ENCODE measurements around the gene CCL7.

Gene CCL7

GRCh38 chr17:34252444-34253138, 17.4 kb upstream of the CCL7 start:
- no peak overlapping the region for H3K4me3 ChIP-seq (ENCODE audit: control insufficient read depth in 1 of 7, extremely low read depth in 1 of 7, insufficient read depth in 4 of 7, low read depth in 2 of 7, low read length in 6 of 7)
- H3K27me3 ChIP-seq (replicated peaks in 2 of 5; ENCODE audit: control insufficient read depth in 4 of 5, insufficient read depth in 5 of 5, low read length in 4 of 5) = peaks cover 0 to 3% (median 0%) of the 10 kb centered on the region in 5 experiments
- H3K9me3 ChIP-seq (ENCODE audit: control extremely low read depth in 1 of 5, control insufficient read depth in 4 of 5, insufficient read depth in 2 of 5, low read depth in 1 of 5, low read length in 4 of 5) = no peaks in the 10 kb centered on the region
- H3K4me1 ChIP-seq (ENCODE audit: control extremely low read depth in 1 of 4, control insufficient read depth in 4 of 4, insufficient read depth in 4 of 4, low read length in 3 of 4) = peaks cover 3 to 57% (median 37%) of the 10 kb centered on the region in 4 experiments
- no peak for DNase-seq
- CTCF ChIA-PET = interaction anchor here (1.3 to 1.4 kb wide), 2 partner anchors 52 to 109 kb away, joined by 3 to 8 read pairs; no protein-coding TSS in a partner anchor
- no peak overlapping the region for H3K27ac ChIP-seq (ENCODE audit: insufficient read depth in 1 of 2, low read depth in 1 of 2, low read length in 2 of 2, poor library complexity in 1 of 2, severe bottlenecking in 2 of 2)
- POLR2A ChIA-PET = interaction anchor here (0.7 to 0.9 kb wide), 2 partner anchors 11 to 13 kb away, joined by 3 to 4 read pairs; no protein-coding TSS in a partner anchor
- no peaks in the 10 kb centered on the region for H3K36me3 ChIP-seq (ENCODE audit: control insufficient read depth in 4 of 4, insufficient read depth in 4 of 4, low read length in 3 of 4)
- 85% methylated on average over 6 of the region's 6 CpGs for WGBS (ENCODE audit: insufficient coverage)

DNA sequence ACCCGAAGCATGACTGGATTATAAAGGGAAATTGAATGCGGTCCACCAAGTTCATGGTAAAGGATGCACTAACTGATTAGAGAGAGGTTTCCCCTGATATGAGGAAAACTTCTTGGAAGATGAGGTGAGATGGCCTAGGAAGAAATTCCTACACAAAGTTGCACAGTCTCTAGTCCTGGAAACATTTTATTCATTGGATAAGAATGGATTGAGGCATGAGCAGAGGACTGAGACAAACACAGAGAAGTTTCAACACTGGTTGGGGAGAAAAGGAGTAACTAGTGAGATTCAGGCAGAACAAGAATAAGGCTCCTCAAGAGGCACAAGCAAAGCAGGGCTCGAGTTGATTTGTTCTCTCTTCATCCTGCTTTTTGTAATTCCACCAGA, 16.9 kb upstream of the CCL7 start:
- H3K27me3 ChIP-seq (replicated peaks in 2 of 5; ENCODE audit: control insufficient read depth in 4 of 5, insufficient read depth in 5 of 5, low read length in 4 of 5) = peaks cover 0 to 3% (median 0%) of the 10 kb centered on the region in 5 experiments
- no peak overlapping the region for H3K27ac ChIP-seq (ENCODE audit: insufficient read depth in 1 of 2, low read depth in 1 of 2, low read length in 2 of 2, poor library complexity in 1 of 2, severe bottlenecking in 2 of 2)
- CTCF ChIA-PET = interaction anchor here (1.3 to 1.4 kb wide), 2 partner anchors 52 to 108 kb away, joined by 3 to 8 read pairs; no protein-coding TSS in a partner anchor
- no peak for DNase-seq
- H3K9me3 ChIP-seq (ENCODE audit: control extremely low read depth in 1 of 5, control insufficient read depth in 4 of 5, insufficient read depth in 2 of 5, low read depth in 1 of 5, low read length in 4 of 5) = no peaks in the 10 kb centered on the region
- POLR2A ChIA-PET = no interaction called here
- 100% methylated on average over 3 of the region's 3 CpGs for WGBS (ENCODE audit: insufficient coverage)
- peaks cover 3 to 53% (median 35%) of the 10 kb centered on the region in 4 experiments for H3K4me1 ChIP-seq (ENCODE audit: control extremely low read depth in 1 of 4, control insufficient read depth in 4 of 4, insufficient read depth in 4 of 4, low read length in 3 of 4)
- H3K4me3 ChIP-seq (ENCODE audit: control insufficient read depth in 1 of 7, extremely low read depth in 1 of 7, insufficient read depth in 4 of 7, low read depth in 2 of 7, low read length in 6 of 7) = no peak overlapping the region
- H3K36me3 ChIP-seq (ENCODE audit: control insufficient read depth in 4 of 4, insufficient read depth in 4 of 4, low read length in 3 of 4) = no peaks in the 10 kb centered on the region

DNA sequence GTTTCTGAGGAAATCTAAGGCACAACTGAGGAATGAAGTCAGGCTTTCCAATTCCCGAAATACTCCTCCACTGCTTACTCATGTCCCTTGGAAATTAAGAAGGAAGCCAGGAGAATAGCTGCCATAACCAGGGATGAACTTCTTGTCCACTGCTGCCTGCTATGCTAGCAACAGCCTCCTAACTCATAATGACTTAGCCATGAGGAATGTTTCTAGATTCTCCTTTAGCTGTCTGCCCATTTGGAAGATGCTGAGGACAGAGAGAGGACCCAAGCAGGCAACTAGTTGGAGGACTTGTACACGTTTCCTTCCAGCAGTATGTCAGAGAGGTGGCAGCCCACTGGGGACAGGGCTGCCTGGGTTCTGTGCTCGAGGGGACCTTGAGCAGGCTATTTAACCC, 15.9 kb upstream of the CCL7 start:
- Histone ChIP-seq H3K36me3 (ENCODE audit: control insufficient read depth in 4 of 4, insufficient read depth in 4 of 4, low read length in 3 of 4) (no peaks in the 10 kb centered on the region), H3K9me3 (ENCODE audit: control extremely low read depth in 1 of 5, control insufficient read depth in 4 of 5, insufficient read depth in 2 of 5, low read depth in 1 of 5, low read length in 4 of 5) (no peaks in the 10 kb centered on the region), H3K4me1 (ENCODE audit: control extremely low read depth in 1 of 4, control insufficient read depth in 4 of 4, insufficient read depth in 4 of 4, low read length in 3 of 4) (peaks cover 3 to 42% (median 31%) of the 10 kb centered on the region in 4 experiments), H3K4me3 (ENCODE audit: control insufficient read depth in 1 of 7, extremely low read depth in 1 of 7, insufficient read depth in 4 of 7, low read depth in 2 of 7, low read length in 6 of 7) (no peak overlapping the region), H3K27ac (ENCODE audit: insufficient read depth in 1 of 2, low read depth in 1 of 2, low read length in 2 of 2, poor library complexity in 1 of 2, severe bottlenecking in 2 of 2) (no peak overlapping the region), H3K27me3 (replicated peaks in 2 of 5; ENCODE audit: control insufficient read depth in 4 of 5, insufficient read depth in 5 of 5, low read length in 4 of 5) (peaks cover 0 to 3% (median 0%) of the 10 kb centered on the region in 5 experiments)
- DNase-seq = no peak
- ChIA-PET CTCF (interaction anchor here (1.5 to 3.5 kb wide), 2 partner anchors 12 to 107 kb away, joined by 7 to 21 read pairs; partner anchors contain the start of gene CCL1), POLR2A (no interaction called here)
- WGBS (ENCODE audit: insufficient coverage) = 75% methylated on average over 1 of the region's 3 CpGs

DNA sequence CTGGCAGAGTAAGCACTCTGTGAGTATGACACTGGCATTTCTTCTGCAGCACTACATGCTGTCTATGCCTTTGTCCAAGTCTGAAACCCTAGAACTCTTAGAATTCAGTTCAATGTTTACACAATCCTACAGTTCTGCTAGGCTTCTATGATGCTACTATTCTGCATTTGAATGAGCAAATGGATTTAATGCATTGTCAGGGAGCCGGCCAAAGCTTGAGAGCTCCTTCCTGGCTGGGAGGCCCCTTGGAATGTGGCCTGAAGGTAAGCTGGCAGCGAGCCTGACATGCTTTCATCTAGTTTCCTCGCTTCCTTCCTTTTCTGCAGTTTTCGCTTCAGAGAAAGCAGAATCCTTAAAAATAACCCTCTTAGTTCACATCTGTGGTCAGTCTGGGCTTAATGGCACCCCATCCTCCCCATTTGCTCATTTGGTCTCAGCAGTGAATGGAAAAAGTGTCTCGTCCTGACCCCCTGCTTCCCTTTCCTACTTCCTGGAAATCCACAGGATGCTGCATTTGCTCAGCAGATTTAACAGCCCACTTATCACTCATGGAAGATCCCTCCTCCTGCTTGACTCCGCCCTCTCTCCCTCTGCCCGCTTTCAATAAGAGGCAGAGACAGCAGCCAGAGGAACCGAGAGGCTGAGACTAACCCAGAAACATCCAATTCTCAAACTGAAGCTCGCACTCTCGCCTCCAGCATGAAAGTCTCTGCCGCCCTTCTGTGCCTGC, 15.2 kb upstream of the CCL7 start, which contains the start of gene CCL2:
TSS of gene CCL2 (plus strand) at position 635 of the 730 bp plus-strand sequence. CDS start at position 700, 65 bp downstream.
- H3K4me1 ChIP-seq (ENCODE audit: control extremely low read depth in 1 of 4, control insufficient read depth in 4 of 4, insufficient read depth in 4 of 4, low read length in 3 of 4) = peaks cover 3 to 38% (median 31%) of the 10 kb centered on the region in 4 experiments
- H3K27me3 ChIP-seq (replicated peaks in 2 of 5; ENCODE audit: control insufficient read depth in 4 of 5, insufficient read depth in 5 of 5, low read length in 4 of 5) = peaks cover 0 to under 1% (median 0%) of the 10 kb centered on the region in 5 experiments
- no peaks in the 10 kb centered on the region for H3K36me3 ChIP-seq (ENCODE audit: control insufficient read depth in 4 of 4, insufficient read depth in 4 of 4, low read length in 3 of 4)
- under 1% methylated on average over 10 of the region's 11 CpGs for WGBS (ENCODE audit: insufficient coverage)
- no peak within 1 kb of the TSS for H3K27ac ChIP-seq (ENCODE audit: insufficient read depth in 1 of 2, low read depth in 1 of 2, low read length in 2 of 2, poor library complexity in 1 of 2, severe bottlenecking in 2 of 2)
- no peaks in the 10 kb centered on the region for H3K9me3 ChIP-seq (ENCODE audit: control extremely low read depth in 1 of 5, control insufficient read depth in 4 of 5, insufficient read depth in 2 of 5, low read depth in 1 of 5, low read length in 4 of 5)
- peak; percentile 22 to 40 (median 38) for DNase-seq
- ChIA-PET CTCF (interaction anchor here (1.5 to 3.5 kb wide), 3 partner anchors 12 to 107 kb away, joined by 5 to 21 read pairs (median 7); partner anchors contain the start of gene CCL1), POLR2A (no interaction called here)
- H3K4me3 ChIP-seq (ENCODE audit: control insufficient read depth in 1 of 7, extremely low read depth in 1 of 7, insufficient read depth in 4 of 7, low read depth in 2 of 7, low read length in 6 of 7) = peak within 1 kb of the TSS in 1 of 7 experiments; percentile 59

- Histone ChIP-seq H3K27me3 (replicated peaks in 2 of 5; ENCODE audit: control insufficient read depth in 4 of 5, insufficient read depth in 5 of 5, low read length in 4 of 5) (no peaks in the 10 kb centered on the region), H3K9me3 (ENCODE audit: control extremely low read depth in 1 of 5, control insufficient read depth in 4 of 5, insufficient read depth in 2 of 5, low read depth in 1 of 5, low read length in 4 of 5) (no peaks in the 10 kb centered on the region), H3K4me3 (ENCODE audit: control insufficient read depth in 1 of 7, extremely low read depth in 1 of 7, insufficient read depth in 4 of 7, low read depth in 2 of 7, low read length in 6 of 7) (peak overlapping the region in 1 of 7 experiments; percentile 59), H3K27ac (ENCODE audit: insufficient read depth in 1 of 2, low read depth in 1 of 2, low read length in 2 of 2, poor library complexity in 1 of 2, severe bottlenecking in 2 of 2) (no peak overlapping the region), H3K4me1 (ENCODE audit: control extremely low read depth in 1 of 4, control insufficient read depth in 4 of 4, insufficient read depth in 4 of 4, low read length in 3 of 4) (peaks cover 3 to 38% (median 31%) of the 10 kb centered on the region in 4 experiments), H3K36me3 (ENCODE audit: control insufficient read depth in 4 of 4, insufficient read depth in 4 of 4, low read length in 3 of 4) (no peaks in the 10 kb centered on the region)
- no peak for DNase-seq
- 44% methylated on average over 5 of the region's 5 CpGs for WGBS (ENCODE audit: insufficient coverage)
- CTCF ChIA-PET = interaction anchor here (0.9 to 3.5 kb wide), 4 partner anchors 12 to 106 kb away, joined by 3 to 21 read pairs (median 6); partner anchors contain the start of gene CCL1
- POLR2A ChIA-PET = no interaction called here
Observed at GRCh38 chr17:34255381-34255732, 14.7 kb upstream of the CCL7 start.

DNA sequence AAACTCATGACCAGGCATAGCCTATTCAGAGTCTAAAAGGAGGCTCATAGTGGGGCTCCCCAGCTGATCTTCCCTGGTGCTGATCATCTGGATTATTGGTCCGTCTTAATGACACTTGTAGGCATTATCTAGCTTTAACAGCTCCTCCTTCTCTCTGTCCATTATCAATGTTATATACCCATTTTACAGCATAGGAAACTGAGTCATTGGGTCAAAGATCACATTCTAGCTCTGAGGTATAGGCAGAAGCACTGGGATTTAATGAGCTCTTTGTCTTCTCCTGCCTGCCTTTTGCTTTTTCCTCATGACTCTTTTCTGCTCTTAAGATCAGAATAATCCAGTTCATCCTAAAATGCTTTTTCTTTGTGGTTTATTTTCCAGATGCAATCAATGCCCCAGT, 14.2 kb upstream of the CCL7 start:
- no peaks in the 10 kb centered on the region for H3K9me3 ChIP-seq (ENCODE audit: control extremely low read depth in 1 of 5, control insufficient read depth in 4 of 5, insufficient read depth in 2 of 5, low read depth in 1 of 5, low read length in 4 of 5)
- 100% methylated on average over 1 of the region's 1 CpG for WGBS (ENCODE audit: insufficient coverage)
- H3K4me3 ChIP-seq (ENCODE audit: control insufficient read depth in 1 of 7, extremely low read depth in 1 of 7, insufficient read depth in 4 of 7, low read depth in 2 of 7, low read length in 6 of 7) = peak overlapping the region in 1 of 7 experiments; percentile 59
- no peaks in the 10 kb centered on the region for H3K27me3 ChIP-seq (replicated peaks in 2 of 5; ENCODE audit: control insufficient read depth in 4 of 5, insufficient read depth in 5 of 5, low read length in 4 of 5)
- H3K4me1 ChIP-seq (ENCODE audit: control extremely low read depth in 1 of 4, control insufficient read depth in 4 of 4, insufficient read depth in 4 of 4, low read length in 3 of 4) = peaks cover 3 to 38% (median 31%) of the 10 kb centered on the region in 4 experiments
- POLR2A ChIA-PET = no interaction called here
- DNase-seq = no peak
- no peaks in the 10 kb centered on the region for H3K36me3 ChIP-seq (ENCODE audit: control insufficient read depth in 4 of 4, insufficient read depth in 4 of 4, low read length in 3 of 4)
- H3K27ac ChIP-seq (ENCODE audit: insufficient read depth in 1 of 2, low read depth in 1 of 2, low read length in 2 of 2, poor library complexity in 1 of 2, severe bottlenecking in 2 of 2) = no peak overlapping the region
- CTCF ChIA-PET = interaction anchor here (0.9 to 3.5 kb wide), 4 partner anchors 12 to 105 kb away, joined by 3 to 21 read pairs (median 6); partner anchors contain the start of gene CCL1
